Measurements from ENCODE around the gene CARD11. TPM values are rescaled to one million over a fixed set of nuclear protein-coding genes. Genes with fewer than 3 reads are reported as not detected.

CARD11 gene
- total and polyA plus RNA-seq, 2 donors (not counting 1 experiment from before 2014, with no cell fraction given) = 0.02 TPM; not detected in 1

DNA sequence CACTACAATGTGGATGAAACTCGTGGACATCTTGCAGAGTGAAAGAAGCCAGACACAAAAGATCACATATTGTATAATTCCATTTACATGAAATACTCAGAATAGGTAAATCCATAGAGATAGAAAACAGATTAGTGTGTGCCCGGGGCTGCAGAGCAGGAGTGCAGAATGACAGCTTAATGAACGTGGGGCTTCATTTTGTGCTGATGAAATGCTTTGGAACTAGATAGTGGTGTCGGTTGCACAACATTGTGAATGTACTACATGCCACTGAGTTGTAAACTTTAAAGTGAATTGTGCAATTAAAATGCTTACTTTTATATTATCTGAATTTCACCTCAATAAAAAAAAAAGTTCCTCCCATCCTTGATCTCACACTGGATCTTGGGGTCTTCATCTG is 31.8 kb upstream of the CARD11 start:
- Histone ChIP-seq H3K27ac (ENCODE audit: insufficient read depth, low read length) (no peak overlapping the region), H2AFZ (ENCODE audit: low read length) (no peak overlapping the region), H3K79me2 (ENCODE audit: control insufficient read depth, insufficient read depth, low read length) (no peaks in the 10 kb centered on the region), H4K20me1 (ENCODE audit: control insufficient read depth, extremely low read depth, insufficient read depth, low read length) (no peaks in the 10 kb centered on the region), H3K9me3 (ENCODE audit: control insufficient read depth, insufficient read depth, low read depth, low read length) (no peaks in the 10 kb centered on the region), H3K27me3 (ENCODE audit: control insufficient read depth, insufficient read depth, low read length) (no peaks in the 10 kb centered on the region), H3K4me2 (ENCODE audit: extremely low read depth, insufficient read depth, low read length) (no peak overlapping the region), H3K4me3 (replicated peaks in 1 of 4; ENCODE audit: control extremely low read depth in 1 of 4, insufficient read depth in 1 of 4, low read depth in 3 of 4, low read length in 4 of 4) (no peak overlapping the region), H3K4me1 (ENCODE audit: control insufficient read depth, extremely low read depth, insufficient read depth, low read length) (no peaks in the 10 kb centered on the region), H3K9ac (ENCODE audit: insufficient read depth, low read length) (no peak overlapping the region), H3K36me3 (ENCODE audit: control insufficient read depth, insufficient read depth, low read length) (no peaks in the 10 kb centered on the region)
- no peak for DNase-seq (ENCODE audit: low read depth in 2 of 2)
- no peak for TF ChIP-seq EZH2 (IDR thresholded peaks at IDR 0.05; ENCODE audit: low read length, missing control alignments)
- TF ChIP-seq, protein P1, sequence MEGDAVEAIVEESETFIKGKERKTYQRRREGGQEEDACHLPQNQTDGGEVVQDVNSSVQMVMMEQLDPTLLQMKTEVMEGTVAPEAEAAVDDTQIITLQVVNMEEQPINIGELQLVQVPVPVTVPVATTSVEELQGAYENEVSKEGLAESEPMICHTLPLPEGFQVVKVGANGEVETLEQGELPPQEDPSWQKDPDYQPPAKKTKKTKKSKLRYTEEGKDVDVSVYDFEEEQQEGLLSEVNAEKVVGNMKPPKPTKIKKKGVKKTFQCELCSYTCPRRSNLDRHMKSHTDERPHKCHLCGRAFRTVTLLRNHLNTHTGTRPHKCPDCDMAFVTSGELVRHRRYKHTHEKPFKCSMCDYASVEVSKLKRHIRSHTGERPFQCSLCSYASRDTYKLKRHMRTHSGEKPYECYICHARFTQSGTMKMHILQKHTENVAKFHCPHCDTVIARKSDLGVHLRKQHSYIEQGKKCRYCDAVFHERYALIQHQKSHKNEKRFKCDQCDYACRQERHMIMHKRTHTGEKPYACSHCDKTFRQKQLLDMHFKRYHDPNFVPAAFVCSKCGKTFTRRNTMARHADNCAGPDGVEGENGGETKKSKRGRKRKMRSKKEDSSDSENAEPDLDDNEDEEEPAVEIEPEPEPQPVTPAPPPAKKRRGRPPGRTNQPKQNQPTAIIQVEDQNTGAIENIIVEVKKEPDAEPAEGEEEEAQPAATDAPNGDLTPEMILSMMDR (conservative IDR thresholded peaks at IDR 0.05 in 1 of 2, IDR thresholded peaks at IDR 0.05 in 1 of 2; ENCODE audit: low read depth in 1 of 2, low read length in 2 of 2) = no peak

DNA sequence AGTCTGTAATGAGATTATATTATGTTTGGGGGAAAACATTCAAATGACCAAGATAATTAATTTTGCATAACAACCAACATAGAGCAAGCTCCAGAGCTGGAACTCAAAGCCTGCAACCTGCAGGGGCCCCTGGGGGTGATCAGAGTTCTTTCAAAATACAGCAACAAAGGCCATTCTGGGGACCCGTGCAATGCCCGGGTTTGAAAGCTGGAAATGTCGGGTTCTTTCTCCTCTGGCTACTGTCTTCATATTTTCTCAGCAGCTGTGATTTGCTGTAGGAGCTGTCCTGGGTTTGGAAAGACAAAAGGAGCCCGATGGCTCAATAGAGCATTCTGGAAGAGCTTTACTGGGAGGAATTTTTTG is 30.8 kb upstream of the CARD11 start:
- Histone ChIP-seq H3K79me2 (ENCODE audit: control insufficient read depth, insufficient read depth, low read length) (no peaks in the 10 kb centered on the region), H2AFZ (ENCODE audit: low read length) (no peak overlapping the region), H3K9ac (ENCODE audit: insufficient read depth, low read length) (no peak overlapping the region), H3K27ac (ENCODE audit: insufficient read depth, low read length) (no peak overlapping the region), H3K27me3 (ENCODE audit: control insufficient read depth, insufficient read depth, low read length) (no peaks in the 10 kb centered on the region), H3K4me3 (replicated peaks in 1 of 4; ENCODE audit: control extremely low read depth in 1 of 4, insufficient read depth in 1 of 4, low read depth in 3 of 4, low read length in 4 of 4) (no peak overlapping the region), H3K4me2 (ENCODE audit: extremely low read depth, insufficient read depth, low read length) (no peak overlapping the region), H4K20me1 (ENCODE audit: control insufficient read depth, extremely low read depth, insufficient read depth, low read length) (no peaks in the 10 kb centered on the region), H3K4me1 (ENCODE audit: control insufficient read depth, extremely low read depth, insufficient read depth, low read length) (no peaks in the 10 kb centered on the region), H3K36me3 (ENCODE audit: control insufficient read depth, insufficient read depth, low read length) (no peaks in the 10 kb centered on the region), H3K9me3 (ENCODE audit: control insufficient read depth, insufficient read depth, low read depth, low read length) (no peaks in the 10 kb centered on the region)
- TF ChIP-seq, protein P1 (conservative IDR thresholded peaks at IDR 0.05 in 1 of 2, IDR thresholded peaks at IDR 0.05 in 1 of 2; ENCODE audit: low read depth in 1 of 2, low read length in 2 of 2) = no peak
- TF ChIP-seq EZH2 (IDR thresholded peaks at IDR 0.05; ENCODE audit: low read length, missing control alignments) = no peak
- no peak for DNase-seq (ENCODE audit: low read depth in 2 of 2)

DNA sequence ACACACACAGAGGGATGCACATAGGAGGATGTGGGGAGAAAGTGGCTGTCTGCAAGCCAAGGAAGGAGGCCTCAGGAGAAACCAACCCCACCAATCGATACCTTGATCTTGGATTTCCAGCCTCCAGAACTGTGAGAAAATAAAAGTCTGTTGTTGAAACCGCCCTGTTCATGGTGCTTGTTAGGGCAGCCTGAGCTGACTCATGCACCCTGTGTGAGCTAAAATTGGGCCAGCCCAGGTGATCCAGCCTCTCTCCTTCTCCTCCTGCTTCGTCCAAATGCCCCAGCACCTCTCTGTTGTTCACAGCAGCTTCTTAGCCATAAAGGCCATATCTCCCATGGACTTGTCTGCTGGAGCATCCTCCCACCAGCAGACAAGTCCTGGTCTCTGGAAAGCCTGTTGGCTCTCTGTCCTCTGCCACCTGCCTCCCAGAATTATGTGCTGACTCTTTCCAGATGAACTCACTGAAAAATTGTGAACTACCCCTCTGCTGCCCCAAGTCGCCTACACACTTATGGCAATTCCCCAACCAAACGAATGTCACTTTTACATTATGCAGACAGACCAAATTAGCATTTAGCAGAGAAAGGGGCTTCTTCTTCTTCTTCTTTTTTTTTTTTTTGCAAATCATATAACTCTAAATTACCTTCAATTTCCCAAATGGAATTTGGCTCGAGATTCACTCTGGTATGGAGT is 30.2 kb upstream of the CARD11 start:
- Histone ChIP-seq H3K27ac (ENCODE audit: insufficient read depth, low read length) (no peak overlapping the region), H4K20me1 (ENCODE audit: control insufficient read depth, extremely low read depth, insufficient read depth, low read length) (no peaks in the 10 kb centered on the region), H2AFZ (ENCODE audit: low read length) (no peak overlapping the region), H3K4me1 (ENCODE audit: control insufficient read depth, extremely low read depth, insufficient read depth, low read length) (no peaks in the 10 kb centered on the region), H3K9ac (ENCODE audit: insufficient read depth, low read length) (no peak overlapping the region), H3K79me2 (ENCODE audit: control insufficient read depth, insufficient read depth, low read length) (no peaks in the 10 kb centered on the region), H3K4me3 (replicated peaks in 1 of 4; ENCODE audit: control extremely low read depth in 1 of 4, insufficient read depth in 1 of 4, low read depth in 3 of 4, low read length in 4 of 4) (no peak overlapping the region), H3K36me3 (ENCODE audit: control insufficient read depth, insufficient read depth, low read length) (no peaks in the 10 kb centered on the region), H3K4me2 (ENCODE audit: extremely low read depth, insufficient read depth, low read length) (no peak overlapping the region), H3K9me3 (ENCODE audit: control insufficient read depth, insufficient read depth, low read depth, low read length) (no peaks in the 10 kb centered on the region), H3K27me3 (ENCODE audit: control insufficient read depth, insufficient read depth, low read length) (no peaks in the 10 kb centered on the region)
- TF ChIP-seq, protein P1 (conservative IDR thresholded peaks at IDR 0.05 in 1 of 2, IDR thresholded peaks at IDR 0.05 in 1 of 2; ENCODE audit: low read depth in 1 of 2, low read length in 2 of 2) = no peak
- TF ChIP-seq EZH2 (IDR thresholded peaks at IDR 0.05; ENCODE audit: low read length, missing control alignments) = no peak
- DNase-seq (ENCODE audit: low read depth in 2 of 2) = no peak

Measured in fibroblast of lung (primary cell).